HG02588 (cell line): ENCODE measurements around the gene RBMS3.

ENCODE experiments used
- ATAC-seq: cut with Tn5 transposase; IDR thresholded peaks from one replicate; pipeline ENCODE4 v1.9.1; 2021; ENCODE audit warnings: mild to moderate bottlenecking, moderate library complexity; ENCODE audit not compliant: unreplicated experiment

The RBMS3 gene

GRCh38 chr3:29608414-29609327 lies 327.8 kb downstream of the RBMS3 start:
- ATAC-seq, result no peak

- no peak for ATAC-seq
Observed at GRCh38 chr3:29609328-29609811, 328.5 kb downstream of the RBMS3 start.

- no peak for ATAC-seq
Observed at GRCh38 chr3:29610781-29611180, 329.9 kb downstream of the RBMS3 start.

GRCh38 chr3:29611252-29611651 lies 330.4 kb downstream of the RBMS3 start:
- no peak for ATAC-seq

- no peak for ATAC-seq
Observed at GRCh38 chr3:29612536-29612935, 331.7 kb downstream of the RBMS3 start.

- no peak for ATAC-seq
Observed at GRCh38 chr3:29614954-29615353, 334.1 kb downstream of the RBMS3 start.

- no peak for ATAC-seq
Observed at GRCh38 chr3:29618395-29619282, 337.8 kb downstream of the RBMS3 start.

GRCh38 chr3:29619676-29620075 lies 338.8 kb downstream of the RBMS3 start:
- ATAC-seq, result no peak

GRCh38 chr3:29627136-29628117 lies 346.6 kb downstream of the RBMS3 start:
- no peak for ATAC-seq

GRCh38 chr3:29628795-29629194 lies 347.9 kb downstream of the RBMS3 start:
- ATAC-seq, result no peak

- no peak for ATAC-seq
Observed at GRCh38 chr3:29635888-29636287, 355.0 kb downstream of the RBMS3 start.

GRCh38 chr3:29637068-29637467 lies 356.2 kb downstream of the RBMS3 start:
- ATAC-seq, result no peak

GRCh38 chr3:29639578-29640290 lies 358.9 kb downstream of the RBMS3 start:
- no peak for ATAC-seq

- no peak for ATAC-seq
Observed at GRCh38 chr3:29642393-29643033, 361.6 kb downstream of the RBMS3 start.

- no peak for ATAC-seq
Observed at GRCh38 chr3:29643034-29643425, 362.2 kb downstream of the RBMS3 start.

GRCh38 chr3:29644261-29644660 lies 363.4 kb downstream of the RBMS3 start:
- no peak for ATAC-seq

GRCh38 chr3:29644956-29645636 lies 364.2 kb downstream of the RBMS3 start:
- ATAC-seq, result no peak

- ATAC-seq, result no peak
Observed at GRCh38 chr3:29646043-29646442, 365.2 kb downstream of the RBMS3 start.
